NCI-H2227 treated with DMSO at 0.1 percent for 48 hours (cell line): ENCODE measurements around the gene OR5H14.
"Not testable (repeated sequence)": the region's sequence is repeated elsewhere in the genome, so short reads cannot be mapped to it uniquely, and the experiment has no call there.

Experiments
- DNase-seq: peaks from one replicate; lab custom pipeline; 2025; lab: John Stamatoyannopoulos, UW

The OR5H14 gene

GRCh38 chr3:98147179-98147578, at the start of gene OR5H14:
Gene OR5H14 (plus strand): TSS chr3:98147479. CDS start chr3:98149386, 1,907 bp downstream.
- no peak for DNase-seq

DNA sequence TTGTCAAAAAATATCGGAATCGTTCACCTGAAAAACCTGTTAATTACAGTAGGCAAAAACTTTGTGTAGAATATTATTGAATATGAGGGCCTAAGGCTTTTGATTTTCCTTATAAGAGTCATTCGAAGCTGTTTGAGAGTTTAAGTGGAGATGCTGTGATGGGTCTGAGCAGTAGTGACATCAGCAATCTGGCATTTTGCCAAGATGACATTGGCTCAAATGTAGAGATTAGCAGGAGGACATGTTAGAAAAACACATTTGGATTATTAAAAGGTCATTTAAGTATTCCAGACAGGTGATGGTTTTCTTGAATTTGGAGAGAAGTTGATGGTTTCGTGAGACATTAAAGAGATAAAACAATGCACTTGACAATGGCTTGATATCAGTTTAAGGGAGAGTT, 47.4 kb upstream of the OR5H14 start:
- no peak for DNase-seq

DNA sequence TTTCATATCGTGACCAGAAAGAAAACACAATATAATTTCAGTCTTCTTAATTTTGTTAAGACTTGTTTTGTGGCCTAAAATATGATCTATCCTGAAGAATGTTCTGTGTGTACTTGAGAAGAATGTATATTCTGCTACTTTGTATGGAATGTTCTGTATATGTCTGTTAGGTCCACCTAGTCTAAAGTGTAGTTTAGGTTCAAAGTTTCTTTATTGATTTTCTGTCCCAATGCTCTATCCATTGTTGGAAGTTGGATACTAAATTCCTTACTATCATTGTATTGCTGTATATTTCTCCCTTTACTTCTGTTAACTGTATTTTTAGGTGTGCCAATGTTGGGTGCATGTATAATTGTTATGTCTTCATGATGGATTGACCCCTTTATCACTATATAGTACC, 39.1 kb upstream of the OR5H14 start:
- no peak for DNase-seq

GRCh38 chr3:98109807-98110549, 37.3 kb upstream of the OR5H14 start:
- DNase-seq: no peak

DNA sequence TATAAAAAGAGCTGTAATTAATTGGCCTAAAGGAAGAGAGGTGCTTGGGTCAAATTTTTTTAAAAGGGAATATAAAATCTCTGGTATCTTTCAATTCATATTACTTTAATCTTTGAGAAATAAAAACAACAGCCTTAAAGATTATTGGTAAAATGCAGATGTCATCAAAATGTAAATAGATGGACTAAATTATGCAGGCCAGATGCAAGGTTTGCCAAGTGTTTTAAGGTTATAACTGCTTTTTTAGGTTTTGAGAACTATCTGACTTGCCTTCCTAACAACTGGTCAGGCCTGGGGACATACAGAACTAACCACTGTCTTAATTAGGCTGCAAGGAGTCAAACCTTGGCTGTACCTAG, 36.8 kb upstream of the OR5H14 start:
- DNase-seq: no peak

- DNase-seq: no peak
Observed at GRCh38 chr3:98114264-98114663, 33.0 kb upstream of the OR5H14 start.

GRCh38 chr3:98115717-98116116, 31.6 kb upstream of the OR5H14 start:
- no peak for DNase-seq

- no peak for DNase-seq
Observed at GRCh38 chr3:98130421-98130820, 16.9 kb upstream of the OR5H14 start, which contains the start of gene OR5H1. Gene OR5H1 (plus strand): TSS chr3:98130721. CDS start chr3:98132698, 1,977 bp downstream.

DNA sequence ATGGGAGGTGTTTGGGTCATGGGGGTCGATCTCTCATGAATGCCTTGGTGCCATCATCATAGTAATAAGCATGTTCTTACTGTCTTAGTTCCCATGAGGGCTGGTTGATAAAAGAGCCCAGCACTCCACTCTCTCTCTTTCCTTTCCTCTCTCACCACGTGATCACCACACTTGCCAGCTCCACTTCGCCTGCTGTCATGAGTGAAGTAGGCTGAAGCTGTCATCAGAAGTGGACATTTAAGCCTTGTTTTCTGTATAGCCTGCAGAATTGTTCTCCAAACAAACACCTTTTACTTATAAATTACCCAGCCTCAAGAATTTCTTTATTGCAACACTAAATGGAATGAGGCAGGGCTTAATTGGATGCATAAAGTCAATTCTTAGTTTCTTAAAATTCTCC, 10.6 kb upstream of the OR5H14 start:
- DNase-seq: no peak

GRCh38 chr3:98137826-98138557, 9.3 kb upstream of the OR5H14 start:
- DNase-seq: not testable (repeated sequence)

GRCh38 chr3:98140531-98140930, 6.7 kb upstream of the OR5H14 start:
- DNase-seq: no peak

GRCh38 chr3:98148751-98149150, 1.5 kb downstream of the OR5H14 start:
- no peak for DNase-seq

GRCh38 chr3:98149456-98149855, 2.2 kb downstream of the OR5H14 start:
- DNase-seq: not testable (repeated sequence)

GRCh38 chr3:98151241-98151640, 4.0 kb downstream of the OR5H14 start:
- no peak for DNase-seq

DNA sequence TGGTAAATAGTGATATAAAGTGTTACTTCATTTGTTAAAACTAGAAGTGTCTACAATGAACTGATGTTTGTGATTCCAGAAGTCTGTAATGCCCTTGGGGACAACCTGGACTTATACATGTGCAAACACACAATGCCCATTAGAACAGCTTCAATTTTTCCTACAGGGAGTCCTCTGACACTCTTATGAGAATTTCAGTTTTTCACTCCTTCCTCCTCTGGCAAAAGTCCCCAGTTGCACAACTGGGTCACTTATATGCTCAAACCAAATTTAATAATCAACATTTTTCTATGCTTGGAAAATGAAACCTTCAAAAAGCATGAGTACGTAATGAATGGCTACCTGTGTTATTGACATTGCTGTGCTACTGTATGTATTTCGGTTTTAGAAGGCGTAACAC, 19.1 kb downstream of the OR5H14 start, which contains the start of gene OR5H15:
Gene OR5H15, plus strand, starts transcription at position 301 of the 400 bp plus-strand sequence. CDS start 2,004 bp downstream, outside the sequence.
- DNase-seq: no peak

DNA sequence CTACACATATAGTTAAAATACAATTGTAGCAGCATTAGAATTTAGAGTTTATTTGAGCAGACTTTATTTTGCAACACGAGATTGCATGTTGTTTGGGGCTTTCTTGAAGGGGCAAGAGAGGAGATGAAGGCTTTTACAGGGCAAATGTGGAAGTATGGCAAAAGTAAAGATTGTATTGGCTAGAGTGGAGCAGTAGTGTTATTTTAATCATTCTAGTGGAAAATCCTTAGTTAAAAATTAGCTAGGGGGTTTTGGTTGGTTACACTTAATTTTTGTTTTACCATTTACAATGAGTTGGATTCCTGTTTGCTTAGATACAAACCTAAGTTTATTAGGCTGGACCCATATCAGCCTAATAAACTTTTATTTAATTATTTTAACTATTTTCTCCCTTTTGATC, 23.8 kb downstream of the OR5H14 start:
- no peak for DNase-seq

DNA sequence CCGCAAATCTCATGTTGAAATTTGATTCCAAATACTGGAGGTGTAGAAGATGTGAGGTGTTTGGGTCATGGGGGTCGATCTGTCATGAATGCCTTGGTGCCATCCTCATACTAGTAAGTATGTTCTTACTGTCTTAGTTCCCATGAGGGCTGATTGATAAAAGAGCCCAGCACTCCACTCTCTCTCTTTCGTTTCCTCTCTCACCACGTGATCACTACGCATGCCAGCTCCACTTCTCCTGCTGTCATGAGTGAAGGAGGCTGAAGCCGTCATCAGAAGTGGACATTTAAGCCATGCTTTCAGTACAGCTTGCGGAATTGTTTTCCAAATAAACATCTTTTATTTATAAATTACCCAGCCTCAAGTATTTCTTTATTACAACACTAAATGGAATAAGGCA, 25.3 kb downstream of the OR5H14 start:
- DNase-seq: no peak

DNA sequence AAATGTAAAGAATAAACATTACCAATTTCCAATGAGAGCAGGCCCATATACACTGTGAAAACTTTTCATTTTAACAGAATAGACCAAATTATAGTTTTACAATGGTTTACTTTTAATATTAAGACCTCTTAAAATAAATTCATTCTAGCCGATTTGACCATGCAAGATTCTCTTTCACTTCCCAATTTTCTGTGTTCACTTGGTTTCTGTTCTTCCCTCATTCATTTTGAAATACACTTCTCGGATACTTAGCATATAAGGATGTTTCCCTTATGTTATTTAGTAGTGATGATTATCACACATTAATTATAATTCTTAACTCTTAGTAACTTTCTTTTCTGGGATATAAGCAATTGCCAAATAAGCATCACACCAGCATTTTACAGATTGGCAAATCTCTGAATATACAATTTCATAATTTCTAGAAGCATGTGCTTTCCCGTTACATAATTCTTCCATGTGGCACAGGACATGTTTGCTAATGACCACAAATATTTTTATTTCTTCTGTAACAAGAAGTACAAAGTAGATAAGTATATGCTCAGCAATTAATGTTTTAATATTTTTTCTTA, 33.1 kb downstream of the OR5H14 start:
- no peak for DNase-seq

DNA sequence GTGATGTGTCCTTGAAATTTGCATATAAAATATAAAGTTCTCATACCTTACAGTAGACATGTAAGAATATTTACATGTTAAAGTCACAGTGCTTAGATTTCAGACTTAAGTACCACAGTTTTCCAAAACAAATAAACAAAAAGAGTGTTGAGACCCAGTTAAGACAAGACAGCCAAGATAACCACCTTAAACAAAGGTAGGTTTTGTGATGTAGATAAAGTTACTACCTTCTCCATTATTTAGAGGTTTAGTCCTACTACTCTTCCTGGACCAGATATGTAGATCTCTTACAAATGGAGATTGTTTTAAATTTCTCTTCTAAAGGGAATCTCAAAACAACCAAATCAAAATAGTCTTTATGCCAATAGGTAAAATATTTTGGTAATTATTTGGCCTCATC, 34.9 kb downstream of the OR5H14 start:
- DNase-seq: no peak

- no peak for DNase-seq
Observed at GRCh38 chr3:98185180-98185579, 37.9 kb downstream of the OR5H14 start.

GRCh38 chr3:98188545-98188944, 41.3 kb downstream of the OR5H14 start:
- DNase-seq: no peak

DNA sequence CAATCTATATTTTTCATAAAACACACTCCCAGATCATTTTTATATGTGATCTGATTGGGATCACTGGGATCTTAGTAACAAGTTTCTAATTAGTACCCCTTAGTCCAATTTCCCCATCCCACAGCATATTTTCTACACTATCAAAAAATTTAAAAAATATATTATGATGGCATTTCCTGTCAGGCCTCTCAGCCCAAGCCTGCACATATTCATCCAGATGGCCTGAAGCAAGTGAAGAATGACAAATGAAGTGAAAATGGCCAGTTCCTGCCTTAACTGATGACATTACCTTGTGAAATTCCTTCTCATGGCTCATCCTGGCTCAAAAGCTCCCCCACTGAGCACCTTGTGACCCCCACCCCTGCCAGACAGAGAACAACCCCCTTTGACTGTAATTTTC, 43.6 kb downstream of the OR5H14 start:
- not testable (repeated sequence) for DNase-seq

DNA sequence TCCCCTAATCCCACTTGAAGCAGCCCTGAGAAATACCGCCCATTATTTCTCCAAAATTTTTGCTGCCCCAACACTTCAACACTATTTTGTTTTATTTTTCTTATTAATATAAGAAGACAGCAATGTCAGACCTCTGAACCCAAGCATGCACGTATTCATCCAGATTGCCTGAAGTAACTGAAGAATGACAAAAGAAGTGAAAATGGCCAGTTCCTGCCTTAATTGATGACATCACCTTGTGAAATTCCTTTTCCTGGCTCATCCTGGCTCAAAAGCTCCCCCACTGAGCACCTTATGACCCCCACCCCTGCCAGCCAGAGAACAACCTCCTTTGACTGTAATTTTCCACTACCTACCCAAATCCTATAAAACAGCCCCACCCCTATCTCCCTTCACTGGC, 49.0 kb downstream of the OR5H14 start:
- not testable (repeated sequence) for DNase-seq
